CD4-positive, alpha-beta T cell treated with Interleukin-6 for 4 hours (primary cell): Measurements from ENCODE around the gene SH3YL1.

Experiments
- DNase-seq: peaks from one replicate; pipeline ENCODE4 v3.0.0-alpha.2; 2020; ENCODE audit warnings: mixed read lengths

Gene SH3YL1

GRCh38 chr2:281381-281780, 17.5 kb upstream of the SH3YL1 start:
- DNase-seq: no peak

- DNase-seq: no peak
Measured at GRCh38 chr2:280650-281110, 16.8 kb upstream of the SH3YL1 start.

- no peak for DNase-seq
Measured at GRCh38 chr2:279956-280649, 16.3 kb upstream of the SH3YL1 start.

GRCh38 chr2:279366-279765, 15.5 kb upstream of the SH3YL1 start:
- no peak for DNase-seq

DNA sequence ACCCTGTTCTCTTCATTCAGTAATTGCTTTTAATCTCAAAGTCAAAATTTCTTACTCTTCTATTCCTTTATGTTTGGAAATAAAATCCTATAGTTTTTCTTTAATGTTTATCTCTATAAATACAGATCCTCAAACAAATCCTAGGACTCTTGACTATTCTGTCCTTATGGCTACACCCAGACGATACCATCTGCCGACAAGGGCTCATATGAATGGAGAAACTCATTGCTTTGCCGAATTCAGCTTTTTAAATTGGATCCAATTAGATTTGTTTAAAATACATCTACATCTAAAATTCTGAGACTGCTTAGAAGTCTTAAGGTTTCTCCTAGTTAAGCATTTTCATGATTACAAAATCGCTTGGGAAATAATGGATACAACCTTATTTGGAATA, 15.1 kb upstream of the SH3YL1 start:
- no peak for DNase-seq

DNA sequence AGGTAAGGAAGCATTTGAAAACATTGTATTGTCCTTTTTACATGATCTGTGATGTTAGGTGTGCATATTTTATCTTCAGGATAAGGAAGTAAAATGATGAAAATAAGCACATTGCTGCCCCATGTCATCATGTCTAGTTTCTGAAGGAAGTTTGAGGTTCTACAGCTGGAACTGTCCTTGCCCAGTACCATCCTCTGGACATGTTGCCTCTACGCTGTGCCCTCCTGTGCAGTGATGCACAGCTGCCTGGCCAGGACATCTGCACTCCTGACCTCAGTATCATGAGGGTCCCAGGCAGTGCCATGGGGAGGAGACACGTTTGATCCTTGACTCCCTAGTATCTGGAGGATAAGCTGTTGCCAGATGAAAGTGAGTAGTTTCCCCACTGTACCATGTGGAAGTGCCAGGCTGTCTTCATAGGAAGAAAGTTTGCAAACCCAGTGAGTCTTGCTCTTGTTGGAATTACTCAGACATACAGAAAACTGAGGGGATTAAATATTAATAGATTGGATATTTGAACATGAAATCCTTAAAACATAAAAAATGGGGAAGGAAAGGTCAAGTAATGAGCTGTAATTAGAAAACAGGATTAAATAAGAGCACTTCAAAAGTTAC, 14.6 kb upstream of the SH3YL1 start:
- DNase-seq: no peak

GRCh38 chr2:275466-275865, 11.6 kb upstream of the SH3YL1 start:
- no peak for DNase-seq

- DNase-seq: no peak
Measured at GRCh38 chr2:274503-274902, 10.7 kb upstream of the SH3YL1 start.

DNA sequence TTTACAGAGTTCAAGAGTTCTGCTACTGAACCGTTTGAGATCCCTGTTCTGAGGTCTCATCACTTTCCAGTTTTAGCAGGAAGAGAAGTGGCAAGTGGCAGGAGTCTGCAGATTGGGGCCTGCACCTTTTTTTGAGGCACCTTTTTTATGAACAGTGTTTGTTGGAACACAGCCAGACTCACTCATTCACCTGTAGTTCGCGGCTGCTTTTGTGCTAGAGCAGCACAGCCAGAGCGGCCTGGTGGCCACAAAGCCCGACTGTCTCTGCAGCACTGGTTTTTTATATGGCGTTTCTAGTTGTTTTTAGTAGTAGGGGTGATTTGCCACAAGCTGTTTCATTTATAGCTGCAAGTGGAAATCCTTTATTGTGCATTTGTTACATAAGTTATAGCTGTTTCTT, 9.5 kb upstream of the SH3YL1 start:
- DNase-seq: no peak

GRCh38 chr2:271917-272316, 8.1 kb upstream of the SH3YL1 start:
- DNase-seq: no peak

GRCh38 chr2:270861-271260, 7.0 kb upstream of the SH3YL1 start:
- no peak for DNase-seq

- no peak for DNase-seq
Measured at GRCh38 chr2:269356-270030, 5.7 kb upstream of the SH3YL1 start.

DNA sequence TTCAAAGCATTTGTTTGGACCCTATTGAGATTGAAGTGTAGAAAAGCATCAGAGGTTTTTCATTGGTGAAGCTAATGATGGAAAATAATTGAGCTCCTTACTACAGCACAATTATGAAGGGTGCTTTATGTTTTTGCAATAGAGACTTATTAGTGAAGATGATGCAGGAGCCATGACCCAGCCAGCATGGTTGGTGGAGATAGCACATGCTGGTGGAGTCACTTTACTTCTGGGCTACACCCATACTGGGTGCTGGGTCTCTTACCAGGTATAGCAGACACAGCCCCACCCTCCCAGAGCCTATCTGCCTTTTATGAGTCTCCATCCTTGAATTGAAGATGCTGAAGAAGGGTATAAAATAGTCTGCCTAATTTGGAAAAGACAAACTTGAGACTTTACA, 4.5 kb upstream of the SH3YL1 start:
- DNase-seq: no peak

DNA sequence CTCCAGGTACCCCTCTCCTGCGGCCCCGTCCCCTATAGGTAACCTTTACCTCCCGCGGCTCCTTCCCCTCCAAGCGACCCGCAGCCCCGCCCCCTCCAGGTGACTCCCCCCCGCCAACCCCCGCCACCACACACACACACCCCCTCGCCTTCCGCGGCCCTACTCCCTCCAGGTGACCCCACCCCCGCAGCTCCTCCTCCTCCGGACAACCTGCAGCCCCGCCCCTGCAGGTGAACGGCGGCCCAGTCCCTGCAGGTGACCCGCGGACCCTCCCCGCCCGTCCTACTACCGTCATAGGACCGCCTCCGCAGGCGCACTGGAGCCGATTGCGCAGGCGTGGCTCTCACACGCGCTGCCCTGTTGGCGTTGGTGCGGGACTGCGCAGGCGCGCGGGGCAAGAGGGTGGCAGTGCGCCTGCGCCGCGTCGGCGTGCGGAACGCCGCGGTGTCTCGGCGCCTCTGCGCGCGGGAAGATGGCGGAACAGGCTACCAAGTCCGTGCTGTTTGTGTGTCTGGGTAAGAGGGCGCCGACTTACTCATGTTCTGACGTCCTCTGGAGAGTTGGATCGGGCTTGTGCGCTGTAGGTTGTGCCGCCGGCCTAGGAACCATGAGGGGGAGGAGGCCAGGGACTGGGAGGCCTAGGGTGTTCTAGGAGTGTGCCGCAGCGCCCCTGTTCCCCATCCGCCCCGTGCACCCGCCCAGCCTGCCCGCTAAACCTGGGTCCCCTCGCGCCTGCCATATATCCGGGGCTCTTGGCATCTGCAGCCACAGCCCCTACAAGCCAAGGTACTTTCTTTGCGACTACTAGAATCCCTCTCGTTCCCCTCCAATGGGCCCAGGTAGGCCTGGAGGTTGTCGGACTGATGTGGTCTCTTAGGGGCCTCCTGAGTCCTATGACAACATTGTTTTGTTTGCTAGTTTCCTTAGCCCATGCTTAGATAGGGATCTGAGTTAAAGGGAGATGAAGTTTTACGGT, 949 bp upstream of the SH3YL1 start, which contains the start of gene ACP1:
Gene ACP1, plus strand, starts transcription at position 455 of the 976 bp plus-strand sequence. Its CDS starts 18 bp downstream, at position 473.
- peak; percentile 97 for DNase-seq

- no peak for DNase-seq
Measured at GRCh38 chr2:263022-263738, 652 bp downstream of the SH3YL1 start.

- DNase-seq: no peak
Measured at GRCh38 chr2:262117-262516, 1.7 kb downstream of the SH3YL1 start.

- no peak for DNase-seq
Measured at GRCh38 chr2:260507-261161, 3.2 kb downstream of the SH3YL1 start.

DNA sequence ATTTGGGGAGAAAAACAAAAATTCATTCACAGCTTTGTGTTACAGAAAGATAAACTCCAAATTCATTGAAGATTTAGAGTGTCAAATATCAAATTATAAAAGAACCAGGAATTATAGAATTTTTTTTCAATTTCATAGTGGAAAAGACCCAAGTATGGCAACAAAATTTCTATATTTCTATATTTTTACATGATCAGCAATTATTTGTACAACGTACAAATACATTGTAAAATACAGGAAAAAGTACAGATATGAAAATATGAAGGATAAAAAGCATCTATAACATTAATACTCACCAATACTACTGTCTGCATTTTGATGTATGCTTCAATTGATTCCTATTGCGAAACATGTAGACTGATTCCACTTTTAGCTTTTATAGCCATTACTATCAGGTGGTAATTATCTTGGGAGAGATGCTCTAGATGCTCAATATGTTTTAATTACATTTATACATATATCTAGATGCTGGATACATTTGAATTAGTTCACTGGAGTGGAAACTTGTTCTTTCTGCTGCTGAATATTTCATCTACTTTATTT, 4.0 kb downstream of the SH3YL1 start:
- no peak for DNase-seq

DNA sequence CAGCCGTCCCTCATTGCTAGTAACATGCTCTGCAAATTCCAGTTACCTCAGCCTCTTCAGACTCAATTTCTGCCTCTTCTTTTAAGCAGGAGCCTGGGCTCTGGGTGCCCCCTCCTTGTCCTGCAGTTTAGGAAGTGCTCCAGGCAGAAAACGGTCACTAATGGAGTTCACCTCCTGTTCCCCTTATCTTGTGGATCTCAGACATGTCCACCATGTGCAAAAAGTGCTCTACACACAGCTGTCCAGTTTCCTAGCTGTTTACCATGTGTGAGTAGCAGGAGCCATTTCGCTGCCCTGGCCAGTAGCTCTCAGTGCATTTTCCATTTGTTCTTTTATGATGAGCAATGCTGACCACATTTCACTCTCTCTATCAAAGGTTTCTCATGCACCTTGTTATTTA, 4.9 kb downstream of the SH3YL1 start:
- DNase-seq: no peak

DNA sequence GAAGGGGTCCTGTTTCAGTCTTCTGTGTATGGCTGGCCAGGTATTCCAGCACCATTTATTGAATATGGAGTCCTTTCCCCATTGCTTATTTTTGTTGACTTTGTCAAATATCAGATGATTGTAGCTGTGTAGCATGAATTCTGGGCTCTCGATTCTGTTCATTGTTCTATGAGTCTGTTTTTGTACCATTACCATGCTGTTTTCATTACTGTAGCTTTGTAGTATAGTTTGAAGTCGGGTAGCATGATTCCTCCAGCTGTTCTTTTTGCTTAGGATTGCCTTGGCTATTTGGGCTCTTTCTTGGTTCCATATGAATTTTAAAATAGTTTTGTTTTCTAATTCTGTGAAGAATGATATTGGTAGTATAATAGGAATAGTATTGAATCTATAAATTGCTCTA, 6.0 kb downstream of the SH3YL1 start:
- no peak for DNase-seq

GRCh38 chr2:257429-257828, 6.4 kb downstream of the SH3YL1 start:
- DNase-seq: no peak
